ENCODE measurements around the gene C2orf42. TPM values are rescaled to one million over a fixed set of nuclear protein-coding genes. Genes with fewer than 3 reads are reported as not detected.
A peak's percentile ranks its signal among the peaks of the same experiment; 100 is the strongest.
"Not testable (repeated sequence)": the region's sequence is repeated elsewhere in the genome, so short reads cannot be mapped to it uniquely, and the experiment has no call there.

C2orf42 gene
- total RNA-seq, 1 donor from 2014 or later, result 11.0 TPM

DNA sequence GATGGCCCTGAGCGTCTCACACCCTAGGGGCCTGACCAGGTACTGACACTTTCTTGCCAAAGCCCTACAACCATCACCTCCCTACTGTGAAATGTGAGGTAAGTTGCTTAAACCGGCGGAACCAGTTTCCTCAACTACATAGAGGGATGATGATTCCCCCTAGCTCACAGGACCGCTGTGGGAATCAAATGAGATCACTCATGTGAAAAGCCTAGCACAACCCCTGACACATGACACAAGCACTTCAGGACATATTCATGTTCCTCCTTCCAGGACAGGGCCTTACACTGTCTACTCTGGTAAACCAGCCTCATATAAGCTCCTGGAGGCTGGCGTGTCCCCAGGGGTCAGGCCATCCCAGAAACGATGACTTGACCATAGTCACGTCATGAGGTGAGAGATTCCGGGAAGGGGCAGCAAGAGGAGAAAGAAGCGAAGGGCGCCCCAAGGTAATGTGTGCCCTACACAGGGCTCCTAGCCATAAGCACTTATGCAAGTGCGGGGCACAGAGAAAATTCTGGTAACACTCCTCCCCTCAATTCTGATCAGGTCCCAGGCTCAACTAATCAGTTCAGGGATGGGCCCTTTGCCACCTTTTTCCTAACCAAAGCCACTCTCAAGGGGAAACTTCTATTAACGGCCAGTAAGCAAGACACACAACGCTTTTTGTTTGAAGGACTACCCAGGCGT is 49.5 kb downstream of the C2orf42 start:
- Mint-ChIP-seq H3K9me3 (ENCODE audit: unreplicated experiment) (peaks cover 23% of the 10 kb centered on the region), H3K27ac (ENCODE audit: unreplicated experiment) (peak overlapping the region; percentile 99), H3K4me3 (ENCODE audit: unreplicated experiment) (peak overlapping the region; percentile 95), H3K4me1 (ENCODE audit: low read depth, unreplicated experiment) (peaks cover 25% of the 10 kb centered on the region), H3K27me3 (ENCODE audit: unreplicated experiment) (peaks cover 8% of the 10 kb centered on the region), H3K36me3 (ENCODE audit: unreplicated experiment) (no peaks in the 10 kb centered on the region)
- peak; percentile 61 for TF ChIP-seq CTCF (IDR thresholded peaks at IDR 0.05; ENCODE audit: partially characterized antibody, unreplicated experiment)
- peak; percentile 66 for DNase-seq

GRCh38 chr2:70140791-70141211 is 50.0 kb downstream of the C2orf42 start:
- Mint-ChIP-seq H3K9me3 (ENCODE audit: unreplicated experiment) (peaks cover 23% of the 10 kb centered on the region), H3K36me3 (ENCODE audit: unreplicated experiment) (no peaks in the 10 kb centered on the region), H3K4me1 (ENCODE audit: low read depth, unreplicated experiment) (peaks cover 28% of the 10 kb centered on the region), H3K27me3 (ENCODE audit: unreplicated experiment) (peaks cover 8% of the 10 kb centered on the region), H3K27ac (ENCODE audit: unreplicated experiment) (peak overlapping the region; percentile 99), H3K4me3 (ENCODE audit: unreplicated experiment) (peak overlapping the region; percentile 95)
- TF ChIP-seq CTCF (IDR thresholded peaks at IDR 0.05; ENCODE audit: partially characterized antibody, unreplicated experiment), result no peak
- DNase-seq, result no peak

DNA sequence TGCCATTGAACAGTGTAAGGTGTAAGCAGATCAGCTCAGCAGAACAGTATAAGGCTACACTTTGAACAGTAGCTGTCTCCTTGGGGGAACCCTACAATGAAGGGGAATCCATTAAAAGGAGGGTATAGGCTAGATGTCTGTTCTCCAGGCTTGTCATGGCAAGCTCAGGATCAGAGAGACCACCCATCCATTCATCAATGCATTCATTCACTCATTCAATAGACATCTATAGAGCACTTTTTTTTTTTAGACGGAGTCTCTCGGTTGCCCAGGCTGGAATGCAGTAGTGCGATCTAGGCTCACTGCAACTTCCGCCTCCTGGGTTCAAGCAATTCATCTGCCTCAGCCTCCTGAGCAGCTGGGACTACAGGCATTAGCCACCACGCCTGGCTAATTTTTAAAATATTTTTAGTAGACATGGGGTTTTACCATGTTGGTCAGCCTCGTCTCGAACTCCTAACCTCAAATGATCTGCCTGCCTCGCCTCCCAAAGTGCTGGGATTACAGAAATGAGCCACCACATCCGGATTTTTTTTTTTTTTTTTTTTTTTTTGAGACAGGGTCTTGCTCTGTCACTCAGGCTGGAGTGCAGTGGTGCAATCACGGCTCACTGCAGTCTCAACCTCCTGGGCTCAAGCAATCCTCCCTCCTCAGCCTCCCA is 56.4 kb downstream of the C2orf42 start:
- H3K27ac Mint-ChIP-seq (ENCODE audit: unreplicated experiment), result peak overlapping the region; percentile 90
- H3K27me3 Mint-ChIP-seq (ENCODE audit: unreplicated experiment); H3K9me3 Mint-ChIP-seq (ENCODE audit: unreplicated experiment); DNase-seq; H3K36me3 Mint-ChIP-seq (ENCODE audit: unreplicated experiment): not testable (repeated sequence)
- peaks cover 38% of the 10 kb centered on the region for H3K4me1 Mint-ChIP-seq (ENCODE audit: low read depth, unreplicated experiment)
- H3K4me3 Mint-ChIP-seq (ENCODE audit: unreplicated experiment), result peak overlapping the region; percentile 66

DNA sequence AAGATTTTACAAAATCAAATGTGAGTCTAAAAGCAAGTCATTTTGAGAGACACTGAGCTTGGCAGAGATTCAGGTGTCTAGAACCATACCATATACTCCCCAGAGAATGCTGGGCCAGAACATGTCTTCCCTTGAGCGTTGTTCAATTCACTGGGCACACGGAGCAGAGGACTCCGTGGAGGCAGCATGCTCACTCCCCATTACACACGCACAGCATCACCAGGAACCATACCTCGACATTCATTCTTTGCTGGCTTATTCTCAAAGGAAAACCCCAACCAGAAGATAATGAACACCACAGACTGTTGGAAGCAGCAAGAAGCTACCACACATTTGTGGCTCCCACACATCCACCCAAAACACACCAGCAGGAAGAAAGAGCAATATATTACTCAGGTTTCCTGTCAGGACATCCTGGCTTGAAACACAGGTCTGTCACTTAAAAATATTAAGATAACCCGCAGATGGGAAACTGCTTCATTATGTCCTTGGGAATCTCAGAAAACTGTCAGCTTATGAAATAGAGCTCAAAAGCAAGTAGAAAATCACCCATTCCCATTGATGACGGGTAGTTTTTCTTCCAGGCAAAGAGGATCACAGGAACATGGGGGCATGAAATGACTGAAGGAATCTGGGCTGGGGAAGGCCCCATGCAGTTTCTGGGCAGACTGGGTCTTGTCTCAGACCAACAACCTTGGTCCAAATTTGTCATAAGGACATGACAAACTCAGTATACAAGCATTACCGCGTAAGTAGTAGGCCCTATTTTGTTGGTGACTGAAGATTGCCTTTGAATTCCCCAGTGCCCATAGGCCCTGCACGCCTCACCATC is 57.1 kb downstream of the C2orf42 start:
- Mint-ChIP-seq H3K9me3 (ENCODE audit: unreplicated experiment) (peaks cover 8% of the 10 kb centered on the region), H3K27me3 (ENCODE audit: unreplicated experiment) (peaks cover 1% of the 10 kb centered on the region), H3K4me3 (ENCODE audit: unreplicated experiment) (peak overlapping the region; percentile 66), H3K36me3 (ENCODE audit: unreplicated experiment) (no peaks in the 10 kb centered on the region), H3K27ac (ENCODE audit: unreplicated experiment) (peak overlapping the region; percentile 90), H3K4me1 (ENCODE audit: low read depth, unreplicated experiment) (peaks cover 38% of the 10 kb centered on the region)
- TF ChIP-seq CTCF (IDR thresholded peaks at IDR 0.05; ENCODE audit: partially characterized antibody, unreplicated experiment), result no peak
- no peak for DNase-seq

GRCh38 chr2:70133127-70133452 is 57.7 kb downstream of the C2orf42 start:
- peaks cover 8% of the 10 kb centered on the region for H3K9me3 Mint-ChIP-seq (ENCODE audit: unreplicated experiment)
- H3K36me3 Mint-ChIP-seq (ENCODE audit: unreplicated experiment), result no peaks in the 10 kb centered on the region
- no peak for TF ChIP-seq CTCF (IDR thresholded peaks at IDR 0.05; ENCODE audit: partially characterized antibody, unreplicated experiment)
- peaks cover 38% of the 10 kb centered on the region for H3K4me1 Mint-ChIP-seq (ENCODE audit: low read depth, unreplicated experiment)
- H3K27ac Mint-ChIP-seq (ENCODE audit: unreplicated experiment), result peak overlapping the region; percentile 90
- H3K27me3 Mint-ChIP-seq (ENCODE audit: unreplicated experiment), result peaks cover 1% of the 10 kb centered on the region
- H3K4me3 Mint-ChIP-seq (ENCODE audit: unreplicated experiment), result peak overlapping the region; percentile 66
- DNase-seq, result no peak
